K562 (cell line): ENCODE results near the gene TMLHE. TPM values are rescaled to one million over a fixed set of nuclear protein-coding genes. Genes with fewer than 3 reads are reported as not detected.

Experiments
- ATAC-seq: fragments of 200-7000 bp; cut with Tn5 transposase; 3 replicates; pipeline ENCODE4 v1.9.1; 2020; ENCODE audit warnings: moderate library complexity
- BruUV-seq: library from RNA; stranded (reverse); fragments of 400-500 nt; replicated peaks from 2 replicates; lab custom pipeline; 2021; lab: Mats Ljungman, UMichigan
- CTCF ChIA-PET: fragments of 300-600 bp; formaldehyde crosslinking; extraction: SDS; loops from one replicate; lab custom pipeline; 2021; ENCODE audit warnings: low intra/inter-chr PET ratio; lab: Yijun Ruan, JAX
- POLR2A ChIA-PET: fragments of 300-600, 350-650 bp; sonication (Branson Sonifier 250); formaldehyde crosslinking; extraction: SDS; loops from one replicate; lab custom pipeline; 2021; ENCODE audit warnings: antibody characterized with exemption, inconsistent platforms; lab: Yijun Ruan, JAX
- DNase-seq, 4 experiments: peaks; one replicate each; pipeline versions ENCODE4 v3.0.0 to v3.0.0-alpha.2; 2011 to 2018; ENCODE audit warnings: low spot score in 3 of 4, mixed read lengths in 3 of 4; ENCODE audit errors: extremely low read depth in 1 of 4
- FAIRE-seq: peaks from 2 replicates; lab custom pipeline; 2011; peaks lifted over from hg19 to GRCh38; lab: Jason Lieb, UNC
- H2AFZ ChIP-seq: 2 replicates; pipeline ENCODE4 v1.6.0; 2011; ENCODE audit warnings: low read depth, low read length, control low read depth, inconsistent platforms
- H3K27ac ChIP-seq: fragments of 200-600 bp; 3 replicates; pipeline ENCODE4 v1.8.0; 2011; ENCODE audit warnings: low read depth, mild to moderate bottlenecking, control low read depth, inconsistent platforms, low read length, moderate library complexity, mixed read lengths; ENCODE audit errors: extremely low read depth
- H3K27me3 ChIP-seq, 2 experiments: fragments of 300-600 bp in 1 of 2; 2 replicates in 1 of 2; 3 replicates in 1 of 2; pipeline versions ENCODE4 v1.6.0 to v1.8.0; 2011; ENCODE audit warnings: inconsistent platforms in 2 of 2, low read length in 2 of 2, mild to moderate bottlenecking in 1 of 2, mixed read lengths in 1 of 2, moderate library complexity in 1 of 2; ENCODE audit not compliant: control insufficient read depth in 2 of 2, insufficient read depth in 2 of 2
- H3K36me3 ChIP-seq: fragments of 300-600 bp; 3 replicates; pipeline ENCODE4 v1.8.0; 2011; ENCODE audit warnings: mild to moderate bottlenecking, low read length, inconsistent platforms; ENCODE audit not compliant: control insufficient read depth, insufficient read depth
- H3K4me1 ChIP-seq, 2 experiments: fragments of 200-600 bp in 1 of 2; replicated peaks in 1 of 2; 2 replicates in 1 of 2; 3 replicates in 1 of 2; pipeline versions ENCODE4 v1.5.1 to v1.8.0; 2011; ENCODE audit warnings: inconsistent platforms in 2 of 2, low read length in 2 of 2, mild to moderate bottlenecking in 1 of 2, mixed read lengths in 1 of 2, moderate library complexity in 1 of 2; ENCODE audit not compliant: control insufficient read depth in 2 of 2, insufficient read depth in 2 of 2
- H3K4me2 ChIP-seq: 2 replicates; pipeline ENCODE4 v1.6.1; 2011; ENCODE audit warnings: low read length, control low read depth, inconsistent platforms, mixed read lengths; ENCODE audit not compliant: insufficient read depth
- H3K4me3 ChIP-seq: fragments of 200-600 bp; sonication (generic), shearing (Covaris generic); 2 replicates; pipeline ENCODE4 v1.5.1; 2016; ENCODE audit warnings: control low read depth, inconsistent platforms
- H3K79me2 ChIP-seq: fragments of 200-600 bp; 3 replicates; pipeline ENCODE4 v1.8.0; 2011; ENCODE audit warnings: low read length, inconsistent platforms; ENCODE audit not compliant: control insufficient read depth, insufficient read depth
- H3K9ac ChIP-seq, 2 experiments: 2 replicates each; pipeline versions ENCODE4 v1.6.0 to v1.6.1; 2011; ENCODE audit warnings: low read depth in 2 of 2, low read length in 2 of 2, control low read depth in 1 of 2, inconsistent platforms in 1 of 2, mild to moderate bottlenecking in 1 of 2, mixed read lengths in 1 of 2; ENCODE audit not compliant: insufficient read depth in 1 of 2
- H3K9me1 ChIP-seq: one replicate; pipeline ENCODE4 v1.6.0; 2011; ENCODE audit warnings: inconsistent platforms, mild to moderate bottlenecking, low read length, moderate library complexity; ENCODE audit not compliant: control insufficient read depth, insufficient read depth
- H3K9me3 ChIP-seq: replicated peaks from 2 replicates; pipeline ENCODE4 v1.5.1; 2011; ENCODE audit warnings: low read depth, low read length, inconsistent platforms; ENCODE audit not compliant: control insufficient read depth, insufficient read depth
- H4K20me1 ChIP-seq: replicated peaks from 2 replicates; pipeline ENCODE4 v1.6.1; 2011; ENCODE audit warnings: low read length, inconsistent platforms, mixed read lengths; ENCODE audit not compliant: control insufficient read depth, insufficient read depth
- AFF1 ChIP-seq, 2 experiments: fragments of 450-650 bp; IDR thresholded peaks; 2 replicates each; pipeline ENCODE4 v1.6.1; 2018; ENCODE audit warnings: mild to moderate bottlenecking in 2 of 2, low read depth in 1 of 2; ENCODE audit not compliant: partially characterized antibody in 2 of 2
- CCAR2 ChIP-seq: fragments of 200-400 bp; formaldehyde crosslinking; IDR thresholded peaks from 2 replicates; pipeline ENCODE4 v1.6.1; 2017; ENCODE audit warnings: mild to moderate bottlenecking, low read depth, low read length
- FIP1L1 ChIP-seq: fragments of 200-400 bp; formaldehyde crosslinking; IDR thresholded peaks from 2 replicates; pipeline ENCODE4 v1.6.1; 2018; ENCODE audit warnings: mild to moderate bottlenecking, low read depth, low read length; ENCODE audit not compliant: poor library complexity, severe bottlenecking
- HDAC8 ChIP-seq: fragments of 450-650 bp; IDR thresholded peaks from 2 replicates; pipeline ENCODE4 v1.6.1; 2016; ENCODE audit warnings: mild to moderate bottlenecking, missing genetic modification characterization, moderate library complexity, missing compliant biosample characterization
- HNRNPL ChIP-seq: fragments of 200-400 bp; formaldehyde crosslinking; IDR thresholded peaks from 2 replicates; pipeline ENCODE4 v1.6.1; 2017; ENCODE audit warnings: low read depth, mild to moderate bottlenecking, low read length
- JUND ChIP-seq, 2 experiments: IDR thresholded peaks; 2 replicates in 1 of 2; 3 replicates in 1 of 2; pipeline ENCODE4 v1.6.1; 2011; ENCODE audit warnings: borderline replicate concordance in 2 of 2, low read depth in 2 of 2, low read length in 2 of 2, improper control_type of control experiment in 1 of 2, missing biosample characterization in 1 of 2, missing genetic modification characterization in 1 of 2, missing genetic modification reagents in 1 of 2
- NCOA4 ChIP-seq: fragments of 450-650 bp; IDR thresholded peaks from 2 replicates; pipeline ENCODE4 v1.6.1; 2018; ENCODE audit warnings: mild to moderate bottlenecking; ENCODE audit not compliant: partially characterized antibody
- NFIC ChIP-seq: fragments of 450-650 bp; IDR thresholded peaks from 2 replicates; pipeline ENCODE4 v1.6.1; 2017; ENCODE audit warnings: mild to moderate bottlenecking, inconsistent platforms
- NFIX ChIP-seq: fragments of 250-450 bp; sonication (Bioruptor Pico); IDR thresholded peaks from 2 replicates; pipeline ENCODE4 v1.4.0; 2020; ENCODE audit warnings: low read depth, mild to moderate bottlenecking, moderate library complexity
- NFXL1 ChIP-seq: fragments of 450-650 bp; formaldehyde crosslinking; IDR thresholded peaks from 2 replicates; pipeline ENCODE4 v1.4.0; 2021; ENCODE audit warnings: mild to moderate bottlenecking
- PHF20 ChIP-seq: fragments of 450-650 bp; IDR thresholded peaks from 2 replicates; pipeline ENCODE4 v1.6.1; 2018; ENCODE audit not compliant: partially characterized antibody
- SMAD4 ChIP-seq: fragments of 250-450 bp; sonication (Bioruptor Pico); conservative IDR thresholded peaks from 2 replicates; pipeline ENCODE4 v1.8.0; 2021; ENCODE audit warnings: inconsistent platforms, mild to moderate bottlenecking, moderate library complexity
- SNIP1 ChIP-seq: fragments of 450-650 bp; IDR thresholded peaks from 2 replicates; pipeline ENCODE4 v1.7.1; 2017; ENCODE audit warnings: low read depth, mild to moderate bottlenecking
- TARDBP ChIP-seq: fragments of 450-650 bp; IDR thresholded peaks from 2 replicates; pipeline ENCODE4 v1.6.1; 2016
- ZNF354B ChIP-seq: fragments of 250-450 bp; sonication (Bioruptor Pico); IDR thresholded peaks from 2 replicates; pipeline ENCODE4 v1.4.0; 2020
- ZNF639 ChIP-seq, 2 experiments: fragments of 200-800 bp in 1 of 2; sonication (Bioruptor generic) in 1 of 2; sonication (generic) in 1 of 2; formaldehyde crosslinking in 1 of 2; IDR thresholded peaks in 1 of 2; conservative IDR thresholded peaks in 1 of 2; 2 replicates each; pipeline versions ENCODE4 v1.5.0 to v1.6.1; 2016 to 2020; ENCODE audit warnings: missing compliant biosample characterization in 1 of 2, missing genetic modification characterization in 1 of 2, missing genetic modification reagents in 1 of 2
- in situ Hi-C: fragments of 300-500 bp; cut with MboI; formaldehyde crosslinking; loops from 4 replicates; pipeline ENCODE4 v1.15.0; 2018; ENCODE audit warnings: inconsistent platforms, mixed read lengths
- intact Hi-C: fragments of 100-400 bp; cut with micrococcal nuclease; formaldehyde crosslinking; loops from 2 replicates; pipeline ENCODE4 v1.14.2; 2022
- polyA plus RNA-seq, 8 experiments: library from polyadenylated mRNA; depleted of rRNA in 4 of 8; stranded (reverse) in 5 of 8; unstranded in 3 of 8; fragments of >200 nt; fragmentation: Nextera tagmentation in 2 of 8; fragmentation: Illumina TruSeq in 1 of 8; extraction: Ambion mirVana in 2 of 8; extraction: Trizol in 1 of 8; gene quantifications; 2 replicates each; pipeline versions ENCODE4 v1.2.1 to v1.2.3, GENCODE V29; 2011 to 2014; ENCODE audit warnings: inconsistent platforms in 1 of 8, missing spikeins in 1 of 8
- total RNA-seq, 7 experiments: library from RNA; depleted of rRNA in 6 of 7; stranded (reverse); fragments of >200 nt in 6 of 7; fragmentation: Illumina TruSeq in 2 of 7; extraction: Trizol in 2 of 7; gene quantifications; 2 replicates each; pipeline versions ENCODE4 v1.2.1 to v1.2.3, GENCODE V29; 2011 to 2021; ENCODE audit warnings: low replicate concordance in 1 of 7

Gene TMLHE
- total and polyA plus RNA-seq, 9 of the 15 experiments (the other 6 are each of a cell fraction or from before 2014, with no cell fraction given), result 6.5 to 34.3 (median 17.9) TPM

GRCh38 chrX:155592331-155592730 lies 20.4 kb downstream of the TMLHE start:
- no peak overlapping the region for H3K9ac ChIP-seq
- ChIA-PET POLR2A (no interaction called here), CTCF (no interaction called here)
- no peak for FAIRE-seq
- no peak overlapping the region for H3K4me3 ChIP-seq
- H2AFZ ChIP-seq, result no peak overlapping the region
- no peaks in the 10 kb centered on the region for H3K9me1 ChIP-seq
- 0 out of 2 replicates have a peak, but pooled peaks cover 3% of the 10 kb centered on the region for H3K9me3 ChIP-seq
- intact Hi-C loops, result no loop called here
- in situ Hi-C loops, result no loop called here
- TF ChIP-seq AFF1 (IDR thresholded peaks at IDR 0.05; ENCODE audit: low read depth in 1 of 2, partially characterized antibody in 2 of 2) (no peak), SNIP1 (no peak), FIP1L1 (no peak), HDAC8 (tag) (no peak), TARDBP (no peak), NFIC (peak; percentile 90), SMAD4 (CRISPR knock-in tag) (no peak), JUND (IDR thresholded peaks at IDR 0.05; ENCODE audit: borderline replicate concordance, low read depth, low read length) (no peak), JUND (tag; IDR thresholded peaks at IDR 0.05; ENCODE audit: borderline replicate concordance, low read depth, low read length) (no peak), PHF20 (no peak), NCOA4 (no peak), HNRNPL (no peak), NFXL1 (CRISPR knock-in tag) (no peak), ZNF639 (CRISPR knock-in tag; conservative IDR thresholded peaks at IDR 0.05 in 1 of 2, IDR thresholded peaks at IDR 0.05 in 1 of 2) (no peak), CCAR2 (no peak), NFIX (peak; percentile 59), ZNF354B (no peak)
- ATAC-seq, result no peak
- DNase-seq, result no peak
- no peaks in the 10 kb centered on the region for H4K20me1 ChIP-seq
- no TSS peak for BruUV-seq
- no peaks in the 10 kb centered on the region for H3K27me3 ChIP-seq
- H3K27ac ChIP-seq, result no peak overlapping the region
- no peaks in the 10 kb centered on the region for H3K36me3 ChIP-seq
- H3K4me1 ChIP-seq, result no peaks in the 10 kb centered on the region
- no peak overlapping the region for H3K4me2 ChIP-seq
- peaks cover 13% of the 10 kb centered on the region; the same call in 2 of the 3 replicates for H3K79me2 ChIP-seq
